HepG2 (cell line): ENCODE results near the gene RPL5. TPM values are rescaled to one million over a fixed set of nuclear protein-coding genes. Genes with fewer than 3 reads are reported as not detected.

Experiments used
- CCAR2 ChIP-seq: fragments of 200-400 bp; formaldehyde crosslinking; optimal IDR thresholded peaks from 2 replicates; pipeline ENCODE3; 2018; ENCODE audit warnings: low read depth, mild to moderate bottlenecking, low read length, moderate library complexity
- CENPT ChIP-seq: sonication (generic); formaldehyde crosslinking; IDR thresholded peaks from 2 replicates; pipeline ENCODE4 v1.8.0; 2022; ENCODE audit warnings: low read depth, mild to moderate bottlenecking, moderate library complexity, missing genetic modification reagents
- XBP1 ChIP-seq: sonication (generic); formaldehyde crosslinking; IDR thresholded peaks from 2 replicates; pipeline ENCODE4 v1.5.0; 2020; ENCODE audit warnings: missing genetic modification reagents
- ZKSCAN1 ChIP-seq: fragments of 150-350 bp; IDR thresholded peaks from 2 replicates; pipeline ENCODE4 v1.6.1; 2014; ENCODE audit warnings: low read length
- ZNF598 ChIP-seq: sonication (generic); formaldehyde crosslinking; IDR thresholded peaks from 2 replicates; pipeline ENCODE4 v1.5.1; 2020; ENCODE audit warnings: mild to moderate bottlenecking, missing genetic modification reagents, borderline replicate concordance
- ZNF777 ChIP-seq: sonication (generic); formaldehyde crosslinking; IDR thresholded peaks from 2 replicates; pipeline ENCODE4 v1.4.0; 2020; ENCODE audit warnings: missing genetic modification reagents
- polyA plus RNA-seq, 8 experiments: library from polyadenylated mRNA; depleted of rRNA in 3 of 8; stranded (reverse) in 7 of 8; unstranded in 1 of 8; fragments of >200 nt; fragmentation: Illumina TruSeq in 4 of 8; extraction: Trizol in 4 of 8; gene quantifications; 2 replicates each; pipeline versions ENCODE4 v1.2.1 to v1.2.3, GENCODE V29; 2011 to 2016; ENCODE audit warnings: low read depth in 4 of 8, missing spikeins in 1 of 8, mixed read lengths in 1 of 8; ENCODE audit not compliant: insufficient read depth in 1 of 8
- total RNA-seq, 5 experiments: library from RNA; depleted of rRNA; stranded (reverse); fragments of >200 nt; fragmentation: Illumina TruSeq; extraction: Trizol; gene quantifications; 2 replicates each; pipeline ENCODE4 v1.2.3, GENCODE V29; 2016; ENCODE audit warnings: low read depth in 1 of 5
- TF ChIP-seq, protein P1 (sequence below), 2 experiments: IDR thresholded peaks; 2 replicates each; pipeline ENCODE4 v1.6.1; 2011 to 2012; ENCODE audit warnings: low read length in 2 of 2, borderline replicate concordance in 1 of 2, low read depth in 1 of 2, mild to moderate bottlenecking in 1 of 2, moderate library complexity in 1 of 2
- TF ChIP-seq, protein P2 (sequence below): sonication (generic); formaldehyde crosslinking; IDR thresholded peaks from 2 replicates; pipeline ENCODE4 v1.5.1; 2020; ENCODE audit warnings: missing genetic modification reagents, mild to moderate bottlenecking, borderline replicate concordance
- TF ChIP-seq, protein P3 (sequence below): sonication (generic); formaldehyde crosslinking; IDR thresholded peaks from 2 replicates; pipeline ENCODE4 v1.4.0; 2020; ENCODE audit warnings: mild to moderate bottlenecking, missing genetic modification reagents

RPL5 gene
- total and polyA plus RNA-seq, 2 of the 13 experiments (the other 11 are each of a cell fraction or from before 2014, with no cell fraction given) = 2,304 to 2,520 TPM

DNA sequence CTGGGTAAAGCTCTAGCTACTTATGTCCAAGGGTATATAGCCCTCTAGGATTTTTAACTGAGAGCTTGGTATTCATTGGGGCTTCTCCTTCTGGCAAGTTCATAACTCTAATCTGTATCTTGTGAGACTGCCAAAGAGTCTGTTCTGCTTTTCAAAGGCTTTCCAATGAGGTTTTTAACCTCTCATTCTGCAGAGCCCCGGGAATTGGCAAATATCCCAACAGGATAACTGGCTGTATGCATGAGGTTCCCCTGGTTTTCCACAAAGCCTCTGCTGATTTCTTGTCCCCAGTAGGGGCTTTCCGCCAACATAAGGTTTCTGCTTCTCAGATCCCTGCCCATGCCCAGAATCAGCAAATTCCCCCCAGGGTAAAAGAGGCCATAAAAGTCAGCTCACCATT is 40.9 kb downstream of the RPL5 start (continued):
- TF ChIP-seq, protein P1, sequence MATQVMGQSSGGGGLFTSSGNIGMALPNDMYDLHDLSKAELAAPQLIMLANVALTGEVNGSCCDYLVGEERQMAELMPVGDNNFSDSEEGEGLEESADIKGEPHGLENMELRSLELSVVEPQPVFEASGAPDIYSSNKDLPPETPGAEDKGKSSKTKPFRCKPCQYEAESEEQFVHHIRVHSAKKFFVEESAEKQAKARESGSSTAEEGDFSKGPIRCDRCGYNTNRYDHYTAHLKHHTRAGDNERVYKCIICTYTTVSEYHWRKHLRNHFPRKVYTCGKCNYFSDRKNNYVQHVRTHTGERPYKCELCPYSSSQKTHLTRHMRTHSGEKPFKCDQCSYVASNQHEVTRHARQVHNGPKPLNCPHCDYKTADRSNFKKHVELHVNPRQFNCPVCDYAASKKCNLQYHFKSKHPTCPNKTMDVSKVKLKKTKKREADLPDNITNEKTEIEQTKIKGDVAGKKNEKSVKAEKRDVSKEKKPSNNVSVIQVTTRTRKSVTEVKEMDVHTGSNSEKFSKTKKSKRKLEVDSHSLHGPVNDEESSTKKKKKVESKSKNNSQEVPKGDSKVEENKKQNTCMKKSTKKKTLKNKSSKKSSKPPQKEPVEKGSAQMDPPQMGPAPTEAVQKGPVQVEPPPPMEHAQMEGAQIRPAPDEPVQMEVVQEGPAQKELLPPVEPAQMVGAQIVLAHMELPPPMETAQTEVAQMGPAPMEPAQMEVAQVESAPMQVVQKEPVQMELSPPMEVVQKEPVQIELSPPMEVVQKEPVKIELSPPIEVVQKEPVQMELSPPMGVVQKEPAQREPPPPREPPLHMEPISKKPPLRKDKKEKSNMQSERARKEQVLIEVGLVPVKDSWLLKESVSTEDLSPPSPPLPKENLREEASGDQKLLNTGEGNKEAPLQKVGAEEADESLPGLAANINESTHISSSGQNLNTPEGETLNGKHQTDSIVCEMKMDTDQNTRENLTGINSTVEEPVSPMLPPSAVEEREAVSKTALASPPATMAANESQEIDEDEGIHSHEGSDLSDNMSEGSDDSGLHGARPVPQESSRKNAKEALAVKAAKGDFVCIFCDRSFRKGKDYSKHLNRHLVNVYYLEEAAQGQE (IDR thresholded peaks at IDR 0.05; ENCODE audit: borderline replicate concordance in 1 of 2, low read depth in 1 of 2, low read length in 2 of 2) = no peak
- no peak for TF ChIP-seq ZKSCAN1
- no peak for TF ChIP-seq XBP1 (CRISPR knock-in tag)
- TF ChIP-seq CENPT (CRISPR knock-in tag) = no peak
- TF ChIP-seq, protein P2, sequence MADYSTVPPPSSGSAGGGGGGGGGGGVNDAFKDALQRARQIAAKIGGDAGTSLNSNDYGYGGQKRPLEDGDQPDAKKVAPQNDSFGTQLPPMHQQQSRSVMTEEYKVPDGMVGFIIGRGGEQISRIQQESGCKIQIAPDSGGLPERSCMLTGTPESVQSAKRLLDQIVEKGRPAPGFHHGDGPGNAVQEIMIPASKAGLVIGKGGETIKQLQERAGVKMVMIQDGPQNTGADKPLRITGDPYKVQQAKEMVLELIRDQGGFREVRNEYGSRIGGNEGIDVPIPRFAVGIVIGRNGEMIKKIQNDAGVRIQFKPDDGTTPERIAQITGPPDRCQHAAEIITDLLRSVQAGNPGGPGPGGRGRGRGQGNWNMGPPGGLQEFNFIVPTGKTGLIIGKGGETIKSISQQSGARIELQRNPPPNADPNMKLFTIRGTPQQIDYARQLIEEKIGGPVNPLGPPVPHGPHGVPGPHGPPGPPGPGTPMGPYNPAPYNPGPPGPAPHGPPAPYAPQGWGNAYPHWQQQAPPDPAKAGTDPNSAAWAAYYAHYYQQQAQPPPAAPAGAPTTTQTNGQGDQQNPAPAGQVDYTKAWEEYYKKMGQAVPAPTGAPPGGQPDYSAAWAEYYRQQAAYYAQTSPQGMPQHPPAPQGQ (CRISPR knock-in tag) = no peak
- no peak for TF ChIP-seq ZNF598 (CRISPR knock-in tag)
- TF ChIP-seq, protein P3, sequence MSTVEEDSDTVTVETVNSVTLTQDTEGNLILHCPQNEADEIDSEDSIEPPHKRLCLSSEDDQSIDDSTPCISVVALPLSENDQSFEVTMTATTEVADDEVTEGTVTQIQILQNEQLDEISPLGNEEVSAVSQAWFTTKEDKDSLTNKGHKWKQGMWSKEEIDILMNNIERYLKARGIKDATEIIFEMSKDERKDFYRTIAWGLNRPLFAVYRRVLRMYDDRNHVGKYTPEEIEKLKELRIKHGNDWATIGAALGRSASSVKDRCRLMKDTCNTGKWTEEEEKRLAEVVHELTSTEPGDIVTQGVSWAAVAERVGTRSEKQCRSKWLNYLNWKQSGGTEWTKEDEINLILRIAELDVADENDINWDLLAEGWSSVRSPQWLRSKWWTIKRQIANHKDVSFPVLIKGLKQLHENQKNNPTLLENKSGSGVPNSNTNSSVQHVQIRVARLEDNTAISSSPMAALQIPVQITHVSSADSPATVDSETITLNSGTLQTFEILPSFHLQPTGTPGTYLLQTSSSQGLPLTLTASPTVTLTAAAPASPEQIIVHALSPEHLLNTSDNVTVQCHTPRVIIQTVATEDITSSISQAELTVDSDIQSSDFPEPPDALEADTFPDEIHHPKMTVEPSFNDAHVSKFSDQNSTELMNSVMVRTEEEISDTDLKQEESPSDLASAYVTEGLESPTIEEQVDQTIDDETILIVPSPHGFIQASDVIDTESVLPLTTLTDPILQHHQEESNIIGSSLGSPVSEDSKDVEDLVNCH = no peak
- TF ChIP-seq ZNF777 = no peak
- TF ChIP-seq CCAR2 = no peak
